GM18498 (cell line): ENCODE measurements around the gene ARHGAP21.
"Not testable (repeated sequence)": the region's sequence is repeated elsewhere in the genome, so short reads cannot be mapped to it uniquely, and the experiment has no call there.

ENCODE experiments used
- ATAC-seq: cut with Tn5 transposase; IDR thresholded peaks from one replicate; pipeline ENCODE4 v1.9.1; 2021; ENCODE audit warnings: mild to moderate bottlenecking, moderate library complexity; ENCODE audit not compliant: unreplicated experiment

The ARHGAP21 gene

GRCh38 chr10:24643679-24644209 lies 79.9 kb downstream of the ARHGAP21 start:
- no peak for ATAC-seq

- peak; percentile 87 for ATAC-seq
Observed at GRCh38 chr10:24642921-24643678, 80.6 kb downstream of the ARHGAP21 start.

- ATAC-seq: no peak
Observed at GRCh38 chr10:24639124-24639523, 84.6 kb downstream of the ARHGAP21 start.

- ATAC-seq: no peak
Observed at GRCh38 chr10:24625778-24626177, 97.9 kb downstream of the ARHGAP21 start.

- ATAC-seq: no peak
Observed at GRCh38 chr10:24623383-24623782, 100.3 kb downstream of the ARHGAP21 start.

GRCh38 chr10:24622781-24623301 lies 100.8 kb downstream of the ARHGAP21 start:
- no peak for ATAC-seq

- not testable (repeated sequence) for ATAC-seq
Observed at GRCh38 chr10:24621035-24621795, 102.5 kb downstream of the ARHGAP21 start.

GRCh38 chr10:24619994-24620310 lies 103.7 kb downstream of the ARHGAP21 start:
- not testable (repeated sequence) for ATAC-seq

GRCh38 chr10:24619291-24619993 lies 104.2 kb downstream of the ARHGAP21 start:
- ATAC-seq: not testable (repeated sequence)

- no peak for ATAC-seq
Observed at GRCh38 chr10:24618401-24618800, 105.3 kb downstream of the ARHGAP21 start.

- no peak for ATAC-seq
Observed at GRCh38 chr10:24617771-24618396, 105.8 kb downstream of the ARHGAP21 start.

GRCh38 chr10:24616536-24616935 lies 107.2 kb downstream of the ARHGAP21 start:
- no peak for ATAC-seq

GRCh38 chr10:24606021-24606420 lies 117.7 kb downstream of the ARHGAP21 start:
- no peak for ATAC-seq

GRCh38 chr10:24605141-24605540 lies 118.5 kb downstream of the ARHGAP21 start:
- no peak for ATAC-seq

- ATAC-seq: no peak
Observed at GRCh38 chr10:24603333-24603732, 120.4 kb downstream of the ARHGAP21 start.

- no peak for ATAC-seq
Observed at GRCh38 chr10:24597961-24598360, 125.7 kb downstream of the ARHGAP21 start.

GRCh38 chr10:24597426-24597825 lies 126.3 kb downstream of the ARHGAP21 start:
- no peak for ATAC-seq

- ATAC-seq: no peak
Observed at GRCh38 chr10:24596217-24596930, 127.3 kb downstream of the ARHGAP21 start.

- no peak for ATAC-seq
Observed at GRCh38 chr10:24590697-24591457, 132.8 kb downstream of the ARHGAP21 start.
